ENCODE measurements around the gene DBT. TPM values are rescaled to one million over a fixed set of nuclear protein-coding genes. Genes with fewer than 3 reads are reported as not detected.

The DBT gene
- total RNA-seq, 1 donor from 2014 or later = 12.4 TPM

DNA sequence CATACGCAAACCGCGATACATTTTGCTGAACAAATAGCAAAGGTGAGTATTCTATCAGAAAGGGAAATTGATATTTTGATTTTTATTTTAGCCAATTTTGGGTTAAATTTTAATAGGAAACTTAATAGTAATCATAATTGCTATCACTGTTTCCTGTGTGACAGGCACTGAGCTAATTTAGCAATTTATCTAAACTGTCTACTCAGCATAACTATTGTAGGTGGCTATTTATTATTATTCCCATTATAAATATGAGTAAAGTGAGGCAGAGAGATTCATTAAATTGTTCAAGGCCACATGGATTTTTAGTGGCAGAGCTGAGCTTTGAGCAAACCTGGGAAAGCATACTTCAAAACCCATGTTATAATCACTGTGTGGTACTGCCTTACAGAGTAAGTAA is 37.5 kb upstream of the DBT start:
- no peaks in the 10 kb centered on the region for H3K27me3 Mint-ChIP-seq (ENCODE audit: low read depth)
- no peak overlapping the region for H3K4me3 Mint-ChIP-seq (ENCODE audit: unreplicated experiment)
- no peaks in the 10 kb centered on the region for H3K4me1 Mint-ChIP-seq (ENCODE audit: low read depth)
- H3K36me3 Mint-ChIP-seq (ENCODE audit: low read depth) = peaks cover 23% of the 10 kb centered on the region
- no peaks in the 10 kb centered on the region for H3K9me3 Mint-ChIP-seq (ENCODE audit: low read depth)
- DNase-seq (ENCODE audit: low spot score) = no peak
- no peak overlapping the region for H3K27ac Mint-ChIP-seq (ENCODE audit: unreplicated experiment)
- TF ChIP-seq, protein P1, sequence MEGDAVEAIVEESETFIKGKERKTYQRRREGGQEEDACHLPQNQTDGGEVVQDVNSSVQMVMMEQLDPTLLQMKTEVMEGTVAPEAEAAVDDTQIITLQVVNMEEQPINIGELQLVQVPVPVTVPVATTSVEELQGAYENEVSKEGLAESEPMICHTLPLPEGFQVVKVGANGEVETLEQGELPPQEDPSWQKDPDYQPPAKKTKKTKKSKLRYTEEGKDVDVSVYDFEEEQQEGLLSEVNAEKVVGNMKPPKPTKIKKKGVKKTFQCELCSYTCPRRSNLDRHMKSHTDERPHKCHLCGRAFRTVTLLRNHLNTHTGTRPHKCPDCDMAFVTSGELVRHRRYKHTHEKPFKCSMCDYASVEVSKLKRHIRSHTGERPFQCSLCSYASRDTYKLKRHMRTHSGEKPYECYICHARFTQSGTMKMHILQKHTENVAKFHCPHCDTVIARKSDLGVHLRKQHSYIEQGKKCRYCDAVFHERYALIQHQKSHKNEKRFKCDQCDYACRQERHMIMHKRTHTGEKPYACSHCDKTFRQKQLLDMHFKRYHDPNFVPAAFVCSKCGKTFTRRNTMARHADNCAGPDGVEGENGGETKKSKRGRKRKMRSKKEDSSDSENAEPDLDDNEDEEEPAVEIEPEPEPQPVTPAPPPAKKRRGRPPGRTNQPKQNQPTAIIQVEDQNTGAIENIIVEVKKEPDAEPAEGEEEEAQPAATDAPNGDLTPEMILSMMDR (IDR thresholded peaks at IDR 0.05) = no peak

DNA sequence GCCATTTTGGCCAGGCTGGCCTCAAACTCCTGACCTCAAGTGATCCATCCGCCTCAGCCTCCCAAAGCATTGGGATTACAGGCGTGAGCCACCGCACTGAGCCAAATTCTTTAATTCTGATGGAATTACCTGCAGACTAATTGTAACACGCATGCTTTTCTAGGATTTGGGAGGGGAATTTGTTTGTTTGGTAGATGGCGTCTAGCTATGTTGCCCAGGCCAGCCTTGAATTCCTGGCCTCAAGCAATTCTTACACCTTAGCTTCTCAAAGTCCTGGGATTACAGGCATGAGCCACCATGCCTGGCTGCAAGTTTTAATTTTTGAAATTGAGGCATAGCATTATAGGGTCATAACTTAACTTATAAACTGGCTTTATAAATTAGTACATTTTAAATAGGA is 35.0 kb upstream of the DBT start:
- Mint-ChIP-seq H3K4me3 (ENCODE audit: unreplicated experiment) (no peak overlapping the region), H3K27ac (ENCODE audit: unreplicated experiment) (no peak overlapping the region), H3K27me3 (ENCODE audit: low read depth) (no peaks in the 10 kb centered on the region), H3K4me1 (ENCODE audit: low read depth) (no peaks in the 10 kb centered on the region), H3K9me3 (ENCODE audit: low read depth) (no peaks in the 10 kb centered on the region), H3K36me3 (ENCODE audit: low read depth) (peaks cover 19% of the 10 kb centered on the region)
- TF ChIP-seq, protein P1 (IDR thresholded peaks at IDR 0.05) = no peak
- no peak for DNase-seq (ENCODE audit: low spot score)

DNA sequence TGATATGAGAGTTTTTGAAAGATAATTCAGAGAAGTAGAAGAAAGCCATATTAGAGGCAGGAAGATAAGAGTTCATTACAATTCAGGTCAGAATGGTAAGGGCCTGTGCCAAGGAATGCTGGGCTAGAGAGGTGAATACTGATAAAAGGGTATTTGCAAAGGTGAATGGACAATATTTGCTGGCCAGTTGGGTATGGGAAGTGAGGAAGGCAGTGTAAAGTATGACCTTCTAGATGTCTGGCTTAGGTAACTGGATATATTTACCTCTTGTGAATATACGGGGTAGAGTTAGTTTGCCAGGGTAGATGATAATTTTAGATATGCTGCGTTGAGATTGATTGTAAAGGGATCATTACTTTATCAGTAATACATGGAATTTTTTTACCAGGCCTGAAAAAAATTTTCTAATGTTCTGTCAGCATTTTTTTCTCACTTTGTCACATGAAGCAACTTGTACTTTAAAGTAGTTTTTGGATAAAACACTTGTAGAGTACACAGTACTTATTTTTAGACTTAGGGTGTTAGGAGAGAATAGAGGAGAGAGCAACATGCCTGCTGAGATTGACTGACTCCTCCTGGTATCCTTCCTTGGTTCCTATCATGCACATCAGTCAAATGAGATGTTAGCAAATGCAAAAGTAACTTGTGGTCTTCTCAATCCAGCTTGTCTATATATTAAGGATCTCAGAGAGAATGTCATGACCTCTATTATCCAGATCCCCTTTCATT is 30.5 kb upstream of the DBT start:
- no peaks in the 10 kb centered on the region for H3K4me1 Mint-ChIP-seq (ENCODE audit: low read depth)
- no peaks in the 10 kb centered on the region for H3K9me3 Mint-ChIP-seq (ENCODE audit: low read depth)
- no peaks in the 10 kb centered on the region for H3K27me3 Mint-ChIP-seq (ENCODE audit: low read depth)
- TF ChIP-seq, protein P1 (IDR thresholded peaks at IDR 0.05) = no peak
- no peak overlapping the region for H3K27ac Mint-ChIP-seq (ENCODE audit: unreplicated experiment)
- H3K4me3 Mint-ChIP-seq (ENCODE audit: unreplicated experiment) = no peak overlapping the region
- peaks cover 31% of the 10 kb centered on the region for H3K36me3 Mint-ChIP-seq (ENCODE audit: low read depth)
- no peak for DNase-seq (ENCODE audit: low spot score)

DNA sequence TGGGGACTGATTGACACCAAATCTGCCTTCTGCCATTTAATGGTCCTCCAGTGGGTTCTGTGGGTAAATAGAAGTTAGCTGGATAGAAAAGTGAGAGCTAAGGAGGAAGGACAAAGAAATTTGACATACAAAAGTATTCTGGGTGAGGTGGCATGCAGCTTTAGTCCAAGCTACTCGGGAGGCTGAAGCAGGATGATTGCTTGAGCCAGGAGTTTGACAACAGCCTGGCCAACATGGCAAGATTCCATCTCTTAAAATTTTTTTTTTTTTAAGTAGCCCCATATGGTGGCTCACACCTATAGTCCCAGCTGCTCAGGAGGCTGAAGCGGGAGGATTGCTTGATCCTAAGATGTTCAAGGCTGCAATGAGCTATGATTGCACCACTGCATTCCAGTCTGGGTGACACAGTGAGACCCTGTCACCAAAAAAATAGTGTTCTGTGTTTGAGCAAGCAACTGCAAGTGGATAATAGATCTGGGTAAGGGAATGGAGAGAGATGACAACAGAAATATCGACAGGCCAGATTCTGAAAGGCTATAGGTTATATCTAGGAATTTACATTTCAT is 29.8 kb upstream of the DBT start:
- Mint-ChIP-seq H3K4me1 (ENCODE audit: low read depth) (no peaks in the 10 kb centered on the region), H3K27ac (ENCODE audit: unreplicated experiment) (no peak overlapping the region), H3K9me3 (ENCODE audit: low read depth) (no peaks in the 10 kb centered on the region), H3K27me3 (ENCODE audit: low read depth) (no peaks in the 10 kb centered on the region), H3K36me3 (ENCODE audit: low read depth) (peaks cover 32% of the 10 kb centered on the region), H3K4me3 (ENCODE audit: unreplicated experiment) (no peak overlapping the region)
- TF ChIP-seq, protein P1 (IDR thresholded peaks at IDR 0.05) = no peak
- no peak for DNase-seq (ENCODE audit: low spot score)

DNA sequence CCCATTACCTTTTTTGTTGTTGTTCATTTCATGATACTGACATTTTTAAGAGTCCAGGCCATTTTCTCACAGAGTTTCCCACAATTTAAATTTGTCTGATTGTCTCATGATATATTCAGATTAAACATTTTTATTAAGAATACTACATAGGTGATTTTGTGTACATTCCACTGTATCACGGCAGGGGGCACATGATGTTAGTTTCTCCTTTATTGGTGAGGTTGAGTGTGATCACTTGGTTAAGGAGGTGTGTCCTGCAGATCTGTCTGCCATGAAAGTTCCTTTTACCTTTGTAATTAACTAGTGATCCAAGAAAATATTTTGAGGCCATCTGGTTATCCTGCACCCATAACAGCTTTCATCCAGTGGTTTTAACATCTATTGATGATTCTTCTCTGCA is 28.2 kb upstream of the DBT start:
- no peak overlapping the region for H3K4me3 Mint-ChIP-seq (ENCODE audit: unreplicated experiment)
- no peaks in the 10 kb centered on the region for H3K27me3 Mint-ChIP-seq (ENCODE audit: low read depth)
- H3K36me3 Mint-ChIP-seq (ENCODE audit: low read depth) = peaks cover 37% of the 10 kb centered on the region
- H3K4me1 Mint-ChIP-seq (ENCODE audit: low read depth) = no peaks in the 10 kb centered on the region
- H3K9me3 Mint-ChIP-seq (ENCODE audit: low read depth) = no peaks in the 10 kb centered on the region
- DNase-seq (ENCODE audit: low spot score) = no peak
- no peak overlapping the region for H3K27ac Mint-ChIP-seq (ENCODE audit: unreplicated experiment)
- TF ChIP-seq, protein P1 (IDR thresholded peaks at IDR 0.05) = no peak

All from chondrocyte (in vitro differentiated cells).